HG03469 (cell line): Measurements from ENCODE around the gene KCNK2.

ENCODE experiments used
- ATAC-seq: cut with Tn5 transposase; IDR thresholded peaks from one replicate; pipeline ENCODE4 v1.9.1; 2021; ENCODE audit warnings: mild to moderate bottlenecking, moderate library complexity, moderate number of reproducible peaks; ENCODE audit not compliant: unreplicated experiment

Gene KCNK2

GRCh38 chr1:215082532-215083382, at the start of gene KCNK2:
KCNK2 (plus strand) TSS chr1:215082737; CDS start chr1:215083386, 649 bp downstream.
- no peak for ATAC-seq

- no peak for ATAC-seq
Measured at GRCh38 chr1:215032911-215033526, 49.5 kb upstream of the KCNK2 start.

- no peak for ATAC-seq
Measured at GRCh38 chr1:215040190-215040589, 42.3 kb upstream of the KCNK2 start.

- no peak for ATAC-seq
Measured at GRCh38 chr1:215043401-215043800, 39.1 kb upstream of the KCNK2 start.

- no peak for ATAC-seq
Measured at GRCh38 chr1:215044151-215044550, 38.4 kb upstream of the KCNK2 start.

GRCh38 chr1:215045698-215046308, 36.7 kb upstream of the KCNK2 start:
- ATAC-seq: no peak

GRCh38 chr1:215052256-215053015, 30.1 kb upstream of the KCNK2 start:
- ATAC-seq: no peak

- ATAC-seq: no peak
Measured at GRCh38 chr1:215054266-215054665, 28.3 kb upstream of the KCNK2 start.

GRCh38 chr1:215055281-215055935, 27.1 kb upstream of the KCNK2 start:
- no peak for ATAC-seq

GRCh38 chr1:215056584-215056983, 26.0 kb upstream of the KCNK2 start:
- no peak for ATAC-seq

- ATAC-seq: no peak
Measured at GRCh38 chr1:215059947-215060346, 22.6 kb upstream of the KCNK2 start.

- ATAC-seq: no peak
Measured at GRCh38 chr1:215064327-215064726, 18.2 kb upstream of the KCNK2 start.

- ATAC-seq: no peak
Measured at GRCh38 chr1:215071078-215071477, 11.5 kb upstream of the KCNK2 start.

GRCh38 chr1:215076322-215076721, 6.2 kb upstream of the KCNK2 start:
- peak; percentile 50 for ATAC-seq

- no peak for ATAC-seq
Measured at GRCh38 chr1:215079456-215079855, 3.1 kb upstream of the KCNK2 start.

- ATAC-seq: no peak
Measured at GRCh38 chr1:215081661-215082531, 641 bp upstream of the KCNK2 start.

GRCh38 chr1:215083383-215083961, 935 bp downstream of the KCNK2 start:
- ATAC-seq: no peak

GRCh38 chr1:215084621-215085020, 2.1 kb downstream of the KCNK2 start:
- ATAC-seq: no peak

- no peak for ATAC-seq
Measured at GRCh38 chr1:215087603-215088002, 5.1 kb downstream of the KCNK2 start.
